Hematopoietic multipotent progenitor cell treated with erythropoietin and hydrocortisone succinate and interleukin-3 and kit ligand, for 8 days (in vitro differentiated cells): ENCODE results near the gene CTNNA1.
"Not testable (repeated sequence)": the region's sequence is repeated elsewhere in the genome, so short reads cannot be mapped to it uniquely, and the experiment has no call there.

Source experiments
- DNase-seq: peaks from one replicate; pipeline ENCODE4 v3.0.0-alpha.2; 2015

CTNNA1 gene

GRCh38 chr5:138725818-138726416 is 27.3 kb upstream of the CTNNA1 start:
- no peak for DNase-seq

- no peak for DNase-seq
Observed at GRCh38 chr5:138726848-138727247, 26.4 kb upstream of the CTNNA1 start.

DNA sequence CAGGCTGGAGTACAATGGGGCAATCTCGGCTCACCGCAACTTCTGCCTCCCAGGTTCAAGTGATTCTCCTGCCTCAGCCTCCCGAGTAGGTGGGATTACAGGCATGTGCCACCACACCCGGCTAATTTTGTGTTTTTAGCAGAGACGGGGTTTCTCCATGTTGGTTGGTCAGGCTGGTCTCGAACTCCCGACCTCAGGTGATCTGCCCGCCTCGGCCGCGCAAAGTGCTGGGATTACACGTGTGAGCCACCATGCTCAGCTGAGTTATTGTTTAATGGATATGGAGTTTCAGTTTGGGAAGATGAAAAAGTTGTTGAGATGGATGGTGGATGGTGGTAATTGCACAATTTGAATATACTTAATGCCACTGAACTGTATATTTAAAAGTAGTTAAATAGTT is 22.7 kb upstream of the CTNNA1 start:
- not testable (repeated sequence) for DNase-seq

GRCh38 chr5:138732466-138732865 is 20.8 kb upstream of the CTNNA1 start:
- DNase-seq: peak; percentile 97

- no peak for DNase-seq
Observed at GRCh38 chr5:138732933-138733332, 20.3 kb upstream of the CTNNA1 start.

DNA sequence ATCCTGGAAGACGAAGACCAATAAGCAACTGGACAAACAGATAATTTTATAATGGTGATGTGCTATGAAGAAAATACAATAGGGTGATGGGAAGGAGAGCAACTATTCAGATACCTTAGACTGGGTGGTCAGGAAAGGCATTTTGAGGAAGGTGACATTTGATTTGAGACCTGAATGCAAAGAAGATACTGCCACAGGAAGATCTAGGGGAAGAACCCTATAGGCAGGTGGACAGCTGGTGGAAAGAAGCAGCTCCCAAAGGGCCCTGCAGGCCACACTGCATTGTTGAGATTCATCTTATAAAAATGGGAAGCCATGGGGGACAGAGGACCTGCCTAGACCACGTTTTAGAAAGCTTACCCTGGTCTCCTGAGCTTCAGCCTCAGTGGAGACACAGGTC is 19.7 kb upstream of the CTNNA1 start:
- no peak for DNase-seq

GRCh38 chr5:138736293-138736692 is 16.9 kb upstream of the CTNNA1 start:
- no peak for DNase-seq

- no peak for DNase-seq
Observed at GRCh38 chr5:138737494-138738265, 15.5 kb upstream of the CTNNA1 start.

- no peak for DNase-seq
Observed at GRCh38 chr5:138738399-138738798, 14.8 kb upstream of the CTNNA1 start.

DNA sequence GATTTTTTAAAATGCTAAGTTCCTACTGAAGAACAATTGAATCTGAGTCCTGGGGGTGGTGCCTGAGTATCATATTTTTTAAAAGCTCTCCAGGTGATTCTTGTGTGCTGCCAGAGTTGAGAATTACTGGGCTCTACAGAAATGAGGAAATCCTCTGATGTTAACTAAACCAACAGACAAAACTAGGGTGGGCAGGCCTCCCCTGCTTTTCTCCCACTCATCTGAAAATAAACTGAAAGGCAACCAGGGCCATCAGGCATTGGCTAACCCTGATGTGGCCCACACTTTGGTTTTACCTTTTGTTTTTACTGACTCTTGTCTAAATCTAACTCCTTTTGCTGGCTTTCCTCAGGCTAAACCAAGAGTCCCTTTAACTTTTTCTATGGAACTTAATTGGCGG is 13.3 kb upstream of the CTNNA1 start:
- DNase-seq: no peak

DNA sequence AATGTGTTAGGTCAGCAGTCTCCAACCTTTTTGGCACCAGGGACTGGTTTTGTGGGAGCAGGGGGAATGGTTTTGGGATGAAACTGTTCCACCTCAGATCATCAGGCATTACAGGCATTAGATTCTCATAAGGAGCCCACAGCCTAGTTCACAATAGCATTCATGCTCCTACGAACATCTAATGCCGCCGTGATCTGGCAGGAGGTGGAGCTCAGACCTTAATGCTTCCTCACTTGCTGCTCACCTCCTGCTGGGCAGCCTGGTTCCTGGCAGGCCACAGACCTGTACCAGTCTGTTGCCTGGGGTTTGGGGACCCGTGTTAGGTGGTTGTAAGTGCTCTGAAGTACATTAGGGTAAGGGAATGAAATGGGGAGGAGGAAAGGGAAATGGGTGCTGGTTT is 9.7 kb upstream of the CTNNA1 start:
- DNase-seq: no peak

DNA sequence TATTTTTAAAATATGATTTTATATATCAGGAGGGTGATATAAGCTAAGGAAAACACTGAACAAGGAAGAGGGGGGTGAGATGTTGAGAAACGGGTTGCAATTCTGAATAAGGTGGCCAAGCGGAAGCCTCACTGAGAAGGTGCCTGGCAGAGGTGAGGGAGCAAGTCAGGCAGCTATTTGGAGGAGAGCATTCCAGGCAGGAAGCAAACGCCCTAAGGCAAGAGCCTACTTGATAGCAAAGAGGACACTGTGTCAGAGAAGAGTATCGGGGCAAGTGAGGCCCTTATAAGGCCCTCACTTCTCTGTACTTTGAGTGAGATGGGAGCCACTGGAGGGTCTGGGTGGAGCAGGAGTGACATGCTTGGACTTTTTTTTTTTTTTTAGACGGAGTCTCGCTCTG is 8.0 kb upstream of the CTNNA1 start:
- DNase-seq: no peak

DNA sequence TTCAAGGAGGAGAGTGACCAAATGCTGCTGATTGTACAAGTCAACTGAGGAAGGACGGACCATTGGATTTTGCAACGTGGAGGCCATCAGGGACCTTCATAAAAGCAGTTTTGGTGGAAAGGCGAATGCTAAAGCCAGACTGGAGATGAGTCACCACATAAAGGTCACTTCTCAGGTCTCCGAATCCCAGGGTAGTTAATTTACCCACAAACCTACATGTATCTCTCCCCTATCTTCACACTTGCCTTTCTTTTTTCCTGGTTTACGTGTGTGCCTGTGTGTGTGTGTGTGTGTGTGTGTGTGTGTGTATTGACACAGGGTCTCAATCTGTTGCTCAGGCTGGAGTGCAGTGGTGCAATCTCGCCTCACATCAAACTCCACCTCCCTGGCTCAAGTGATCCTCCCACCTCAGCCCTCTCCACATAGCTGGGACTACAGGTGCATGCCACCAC is 4.6 kb upstream of the CTNNA1 start:
- DNase-seq: no peak

DNA sequence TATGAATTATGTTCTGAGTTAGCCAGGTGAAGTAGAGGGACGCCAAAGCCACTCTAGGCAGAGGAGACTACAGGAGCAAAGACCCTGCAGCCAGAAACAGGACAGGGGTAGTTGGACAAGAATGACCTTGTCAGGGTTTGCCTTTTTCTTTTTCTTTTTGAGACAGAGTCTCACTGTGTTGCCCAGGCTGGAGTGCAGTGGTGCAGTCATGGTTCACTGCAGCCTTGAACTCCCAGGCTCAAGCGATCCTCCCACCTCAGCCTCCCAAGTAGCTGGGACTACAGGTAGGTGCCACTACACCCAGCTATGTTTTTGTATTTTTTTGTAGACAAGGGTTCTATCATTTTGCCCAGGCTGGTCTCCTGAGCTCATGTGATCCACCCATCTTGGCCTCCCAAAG is 1.9 kb upstream of the CTNNA1 start:
- DNase-seq: not testable (repeated sequence)

DNA sequence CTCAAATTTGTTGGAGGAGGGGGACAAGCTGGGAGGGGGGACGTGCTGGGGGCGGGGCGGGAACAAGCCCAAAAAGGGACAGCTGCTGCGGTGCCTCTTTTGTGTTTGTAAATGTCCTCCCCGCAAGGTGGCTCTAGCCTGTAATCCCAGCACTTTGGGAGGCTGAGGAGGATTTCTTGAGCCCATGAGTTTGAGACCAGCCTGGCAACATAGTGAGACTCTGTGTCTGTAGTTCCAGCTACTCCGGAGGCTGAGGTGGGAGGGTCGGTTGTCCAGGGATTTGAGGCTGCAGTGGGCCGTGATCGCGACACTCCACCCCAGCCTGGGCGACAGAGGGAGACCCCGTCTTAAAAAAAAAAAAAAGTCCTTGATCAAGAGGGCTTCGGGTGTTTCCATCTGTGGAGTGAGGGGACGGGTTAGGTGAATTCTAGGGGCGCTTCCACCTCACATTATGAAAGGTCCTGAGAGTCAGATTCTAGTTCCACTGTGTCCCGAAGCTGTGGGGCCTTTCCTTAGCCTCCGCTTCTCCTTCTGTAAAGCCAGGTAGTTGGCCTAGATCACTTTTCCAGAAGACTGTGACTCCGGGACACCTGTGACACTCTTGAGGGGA is 779 bp upstream of the CTNNA1 start:
- DNase-seq: peak; percentile 49

DNA sequence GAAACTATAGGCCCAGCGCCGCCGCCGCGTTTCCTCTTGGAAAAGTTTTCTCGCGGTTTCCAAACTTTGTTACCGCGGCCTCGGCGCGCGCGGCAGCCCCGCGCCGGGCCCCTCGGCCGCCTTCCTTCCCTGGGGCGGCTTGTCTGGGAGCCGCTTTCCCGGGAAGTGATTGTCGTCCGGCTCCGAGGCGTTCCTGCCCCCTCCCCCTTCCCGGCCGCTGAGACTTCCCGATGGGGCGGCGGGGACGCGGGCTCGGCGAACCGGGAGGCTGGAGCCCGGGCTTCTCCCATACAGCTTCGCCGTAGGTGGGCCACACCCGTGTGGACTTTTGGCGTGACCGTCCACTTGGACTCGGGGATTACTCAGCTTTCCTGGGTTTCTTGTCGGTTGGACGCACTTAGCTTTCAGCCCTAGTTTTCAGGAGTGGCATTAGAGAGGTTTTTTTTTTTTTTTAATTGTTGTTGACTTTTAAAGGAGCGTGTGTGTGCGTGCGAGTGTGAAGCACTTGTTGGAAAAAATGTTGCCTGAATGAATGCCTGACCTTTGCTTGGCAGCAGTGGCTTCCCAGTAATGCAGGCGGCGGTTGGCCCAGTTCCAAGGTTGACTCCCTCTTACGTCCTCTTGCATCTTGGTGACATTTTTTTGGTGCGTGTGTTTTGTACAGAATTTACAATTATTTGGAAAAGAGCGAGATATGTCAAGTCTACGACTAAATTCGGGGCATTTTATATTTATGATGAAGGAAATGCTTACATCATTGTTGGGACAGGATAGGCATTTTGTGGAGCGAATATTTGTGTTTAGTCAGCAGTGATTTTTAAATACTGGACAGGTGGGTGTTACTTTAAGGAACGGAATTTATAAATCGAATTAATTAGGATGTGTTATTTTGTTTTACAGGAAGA is 821 bp downstream of the CTNNA1 start:
- DNase-seq: peak; percentile 87

- no peak for DNase-seq
Observed at GRCh38 chr5:138754699-138755057, 1.5 kb downstream of the CTNNA1 start.

- DNase-seq: no peak
Observed at GRCh38 chr5:138755084-138755748, 2.0 kb downstream of the CTNNA1 start.

- DNase-seq: no peak
Observed at GRCh38 chr5:138757061-138757776, 4.0 kb downstream of the CTNNA1 start.

GRCh38 chr5:138760448-138761110 is 7.4 kb downstream of the CTNNA1 start:
- no peak for DNase-seq

DNA sequence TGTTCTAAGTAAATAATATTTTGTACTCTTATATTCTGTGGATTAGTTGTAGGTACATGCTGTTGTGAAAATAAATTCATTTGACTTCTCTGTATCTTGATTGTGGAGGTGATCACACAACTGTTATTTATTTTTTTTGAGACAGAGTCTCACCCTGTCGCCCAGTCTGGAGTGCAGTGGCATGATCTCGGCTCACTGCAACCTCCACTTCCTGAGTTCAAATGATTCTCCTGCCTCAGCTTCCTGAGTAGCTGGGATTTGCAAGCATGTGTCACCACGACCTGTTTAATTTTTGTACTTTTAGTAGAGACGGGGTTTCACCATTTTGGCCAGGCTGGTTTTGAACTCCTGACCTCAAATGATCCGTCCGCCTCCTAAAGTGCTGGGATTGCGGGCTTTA is 7.9 kb downstream of the CTNNA1 start:
- DNase-seq: not testable (repeated sequence)
